GM12878 (cell line): ENCODE data around the gene AIP. TPM values are rescaled to one million over a fixed set of nuclear protein-coding genes. Genes with fewer than 3 reads are reported as not detected.

Experiments
- ATAC-seq: fragments of 200-7000 bp; cut with Tn5 transposase; 3 replicates; pipeline ENCODE4 v1.9.1; 2020; ENCODE audit warnings: mild to moderate bottlenecking, moderate library complexity
- BruUV-seq: library from RNA; stranded (reverse); fragments of 400-500 nt; replicated peaks from 2 replicates; lab custom pipeline; 2021; lab: Mats Ljungman, UMichigan
- CTCF ChIA-PET: fragments of 300-600 bp; sonication (Branson Sonifier 250); formaldehyde crosslinking; extraction: SDS; loops from one replicate; lab custom pipeline; 2021; ENCODE audit warnings: inconsistent platforms; lab: Yijun Ruan, JAX
- POLR2A ChIA-PET: fragments of 350-600 bp; formaldehyde crosslinking; extraction: SDS; loops from one replicate; lab custom pipeline; 2021; ENCODE audit warnings: inconsistent platforms; lab: Charles Lee
- RAD21 ChIA-PET: fragments of 300-600 bp; sonication (Branson Sonifier 250); formaldehyde crosslinking; loops from one replicate; lab custom pipeline; 2023; ENCODE audit warnings: antibody characterized with exemption; ENCODE audit not compliant: unreplicated experiment; lab: Charles Lee
- SMC1A ChIA-PET: fragments of 300-600 bp; sonication (Branson Sonifier 250); formaldehyde crosslinking; loops from one replicate; lab custom pipeline; 2023; ENCODE audit not compliant: unreplicated experiment, uncharacterized antibody; lab: Charles Lee
- DNase-seq: peaks from one replicate; pipeline ENCODE4 v3.0.0-alpha.2; 2011; ENCODE audit warnings: low read depth, low spot score
- FAIRE-seq: peaks from 3 replicates; lab custom pipeline; 2011; peaks lifted over from hg19 to GRCh38; lab: Jason Lieb, UNC
- H2AFZ ChIP-seq: 2 replicates; pipeline ENCODE4 v1.6.0; 2011; ENCODE audit warnings: low read depth, low read length, control low read depth; ENCODE audit not compliant: control insufficient read depth
- H3K27ac ChIP-seq: 2 replicates; pipeline ENCODE4 v1.5.1; 2011; ENCODE audit warnings: control low read depth; ENCODE audit not compliant: control insufficient read depth, insufficient read depth
- H3K27me3 ChIP-seq, 2 experiments: replicated peaks in 1 of 2; 2 replicates each; pipeline versions ENCODE4 v1.6.0 to v1.6.1; 2011; ENCODE audit warnings: low read length in 1 of 2; ENCODE audit not compliant: control insufficient read depth in 2 of 2, insufficient read depth in 2 of 2
- H3K36me3 ChIP-seq, 2 experiments: 2 replicates each; pipeline ENCODE4 v1.5.1; 2011; ENCODE audit warnings: low read length in 1 of 2; ENCODE audit not compliant: control insufficient read depth in 2 of 2, insufficient read depth in 2 of 2
- H3K4me1 ChIP-seq: 2 replicates; pipeline ENCODE4 v1.6.1; 2011; ENCODE audit warnings: mild to moderate bottlenecking, low read length, moderate library complexity, mixed read lengths; ENCODE audit not compliant: control insufficient read depth, insufficient read depth
- H3K4me2 ChIP-seq: 2 replicates; pipeline ENCODE4 v1.6.0; 2011; ENCODE audit warnings: control low read depth; ENCODE audit not compliant: control insufficient read depth, insufficient read depth
- H3K4me3 ChIP-seq: fragments of 200-600 bp; sonication (generic); 2 replicates; pipeline ENCODE4 v1.5.1; 2016
- H3K79me2 ChIP-seq: 2 replicates; pipeline ENCODE4 v1.6.0; 2011; ENCODE audit warnings: low read length; ENCODE audit not compliant: control insufficient read depth, insufficient read depth
- H3K9ac ChIP-seq: 2 replicates; pipeline ENCODE4 v1.8.0; 2011; ENCODE audit warnings: low read length, control low read depth, mixed read lengths; ENCODE audit not compliant: control insufficient read depth, insufficient read depth
- H3K9me3 ChIP-seq: replicated peaks from 3 replicates; pipeline ENCODE4 v1.5.1; 2011; ENCODE audit warnings: mild to moderate bottlenecking, low read length; ENCODE audit not compliant: control insufficient read depth, insufficient read depth
- H4K20me1 ChIP-seq: 2 replicates; pipeline ENCODE4 v1.6.0; 2011; ENCODE audit not compliant: control insufficient read depth, insufficient read depth
- BHLHE40 ChIP-seq, 2 experiments: fragments of 450-650 bp in 1 of 2; IDR thresholded peaks; 2 replicates each; pipeline ENCODE4 v1.6.1; 2011 to 2017; ENCODE audit warnings: low read depth in 2 of 2, borderline replicate concordance in 1 of 2, improper control_type of control experiment in 1 of 2, low read length in 1 of 2, mild to moderate bottlenecking in 1 of 2
- DPF2 ChIP-seq: fragments of 450-650 bp; IDR thresholded peaks from 2 replicates; pipeline ENCODE4 v1.6.1; 2017; ENCODE audit warnings: mild to moderate bottlenecking
- FOXK2 ChIP-seq: fragments of 450-650 bp; IDR thresholded peaks from 2 replicates; pipeline ENCODE4 v1.6.1; 2017; ENCODE audit warnings: mild to moderate bottlenecking, moderate library complexity
- HDGF ChIP-seq: fragments of 450-650 bp; IDR thresholded peaks from 2 replicates; pipeline ENCODE4 v1.6.1; 2016; ENCODE audit warnings: antibody characterized with exemption
- JUNB ChIP-seq: IDR thresholded peaks from 2 replicates; pipeline ENCODE4 v1.6.1; 2016; ENCODE audit warnings: antibody characterized with exemption, mild to moderate bottlenecking
- NBN ChIP-seq: fragments of 450-650 bp; IDR thresholded peaks from 2 replicates; pipeline ENCODE4 v1.6.1; 2016
- NR2F1 ChIP-seq: fragments of 450-650 bp; conservative IDR thresholded peaks from 2 replicates; pipeline ENCODE4 v1.6.1; 2017; ENCODE audit warnings: mild to moderate bottlenecking
- PML ChIP-seq: IDR thresholded peaks from 2 replicates; pipeline ENCODE4 v1.6.1; 2012; ENCODE audit warnings: low read length, inconsistent platforms
- RB1 ChIP-seq: fragments of 450-650 bp; formaldehyde crosslinking; IDR thresholded peaks from 2 replicates; pipeline ENCODE4 v1.6.1; 2017; ENCODE audit warnings: mild to moderate bottlenecking, borderline replicate concordance
- WGBS: methylation state at CpG from one replicate; pipeline ENCODE4 v1.1.6; 2016; ENCODE audit warnings: low lambda C conversion rate; ENCODE audit not compliant: insufficient replicate concordance, insufficient coverage; ENCODE audit errors: missing lambda C conversion rate; 5-methylcytosine and 5-hydroxymethylcytosine counted together
- in situ Hi-C: fragments of 300-500 bp; cut with MboI; formaldehyde crosslinking; loops from 9 replicates; pipeline ENCODE4 v1.14.3; 2018; ENCODE audit warnings: mixed read lengths
- intact Hi-C: fragments of 100-400 bp; cut with micrococcal nuclease; formaldehyde crosslinking; loops from one replicate; pipeline ENCODE4 v1.14.2; 2022; ENCODE audit not compliant: unreplicated experiment
- polyA plus RNA-seq, 11 experiments: library from polyadenylated mRNA; depleted of rRNA in 4 of 11; unstranded in 6 of 11; stranded (reverse) in 5 of 11; fragments of >200 nt; fragmentation: Nextera tagmentation in 4 of 11; fragmentation: Illumina TruSeq in 1 of 11; extraction: Ambion mirVana in 4 of 11; extraction: Trizol in 1 of 11; gene quantifications; 1 replicate in 1 of 11; 2 replicates in 10 of 11; pipeline versions ENCODE4 v1.2.1 to v1.2.3, GENCODE V29; 2011 to 2016; ENCODE audit warnings: inconsistent platforms in 2 of 11, missing spikeins in 2 of 11, low read depth in 1 of 11
- total RNA-seq, 4 experiments: library from RNA; depleted of rRNA in 3 of 4; stranded (reverse); fragments of >200 nt in 3 of 4; fragmentation: Illumina TruSeq in 1 of 4; extraction: Trizol in 1 of 4; gene quantifications; 2 replicates each; pipeline versions ENCODE4 v1.2.1 to v1.2.3, GENCODE V29; 2013 to 2021
- TF ChIP-seq, protein P1 (sequence below): fragments of 450-650 bp; IDR thresholded peaks from 2 replicates; pipeline ENCODE4 v1.6.1; 2018; ENCODE audit warnings: mild to moderate bottlenecking, low read depth, moderate library complexity; ENCODE audit not compliant: partially characterized antibody

AIP gene
- total and polyA plus RNA-seq, 10 of the 15 experiments (the other 5 are each of a cell fraction or from before 2014, with no cell fraction given) = 12.6 to 164 (median 104) TPM

DNA sequence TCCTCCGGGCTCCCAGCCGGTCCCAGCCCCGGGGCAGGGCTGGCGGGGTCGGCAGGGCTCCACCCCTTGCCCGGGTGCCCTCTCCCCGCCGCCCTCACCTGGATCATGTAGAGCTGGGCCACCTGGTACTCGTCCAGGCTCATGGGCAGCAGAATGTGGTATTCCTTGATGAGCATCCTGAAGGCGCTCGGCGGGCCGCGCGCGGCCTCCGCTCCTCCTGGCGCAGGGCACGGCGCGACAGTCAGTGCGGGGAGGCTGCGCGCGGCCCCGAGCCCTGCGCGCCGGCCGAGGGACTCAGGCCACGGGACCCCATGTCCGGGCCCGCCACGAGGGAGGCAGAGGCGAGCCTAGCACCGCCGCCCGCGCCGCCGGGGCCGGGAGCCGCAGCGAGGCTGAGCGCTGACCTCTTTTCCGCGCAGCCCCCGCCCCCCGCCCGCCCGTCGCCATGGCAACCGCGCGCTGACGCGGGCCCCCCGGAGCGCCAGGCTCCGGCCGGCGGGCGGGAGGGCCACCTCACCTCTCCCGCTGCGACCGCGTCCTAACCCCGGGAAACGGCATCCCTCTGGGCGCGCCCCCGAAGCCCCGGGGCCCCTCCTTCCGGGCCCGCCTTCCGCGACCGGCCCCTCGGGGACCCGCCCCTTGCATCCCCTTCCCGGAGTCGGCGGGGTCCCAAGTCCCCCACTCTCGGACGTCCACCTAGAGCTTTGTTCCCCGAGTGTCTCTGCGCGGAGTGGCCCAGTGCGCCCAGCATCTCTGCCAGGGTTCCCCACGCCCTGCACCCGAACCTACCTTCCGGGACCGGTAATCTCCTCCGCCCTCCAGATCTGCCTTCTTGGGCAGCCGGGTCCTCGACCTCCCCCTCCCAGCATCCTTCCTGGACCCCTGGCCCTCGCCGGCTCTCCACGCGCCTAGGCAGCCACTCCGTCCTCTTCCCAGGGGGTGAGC lies 21.5 kb downstream of the AIP start:
- CTCF ChIA-PET = interaction anchor here (0.6 to 2.9 kb wide), 3 partner anchors 18 to 148 kb away, joined by 3 to 30 read pairs (median 4); no protein-coding TSS in a partner anchor
- Histone ChIP-seq H3K4me2 (peak overlapping the region; percentile 99), H3K27ac (peak overlapping the region; percentile 82), H3K9ac (peak overlapping the region; percentile 73), H3K4me3 (peak overlapping the region; percentile 94), H3K27me3 (no peaks in the 10 kb centered on the region), H3K79me2 (peaks cover 32% of the 10 kb centered on the region), H3K4me1 (peaks cover 27% of the 10 kb centered on the region), H3K9me3 (no peaks in the 10 kb centered on the region), H2AFZ (peak overlapping the region; percentile 41), H4K20me1 (no peaks in the 10 kb centered on the region), H3K36me3 (peaks cover 0 to 3% of the 10 kb centered on the region in 2 experiments; a peak in 2 of 4 replicates)
- FAIRE-seq = no peak
- in situ Hi-C loops = no loop called here
- TF ChIP-seq JUNB = no peak
- TF ChIP-seq RB1 = no peak
- TF ChIP-seq BHLHE40 (IDR thresholded peaks at IDR 0.05; ENCODE audit: borderline replicate concordance in 1 of 2, low read depth in 2 of 2, low read length in 1 of 2) = 0 out of 4 replicates have a peak, but pooled peaks of 1 of the 2 experiments have one; percentile 7
- TF ChIP-seq PML = no peak
- TF ChIP-seq, protein P1, sequence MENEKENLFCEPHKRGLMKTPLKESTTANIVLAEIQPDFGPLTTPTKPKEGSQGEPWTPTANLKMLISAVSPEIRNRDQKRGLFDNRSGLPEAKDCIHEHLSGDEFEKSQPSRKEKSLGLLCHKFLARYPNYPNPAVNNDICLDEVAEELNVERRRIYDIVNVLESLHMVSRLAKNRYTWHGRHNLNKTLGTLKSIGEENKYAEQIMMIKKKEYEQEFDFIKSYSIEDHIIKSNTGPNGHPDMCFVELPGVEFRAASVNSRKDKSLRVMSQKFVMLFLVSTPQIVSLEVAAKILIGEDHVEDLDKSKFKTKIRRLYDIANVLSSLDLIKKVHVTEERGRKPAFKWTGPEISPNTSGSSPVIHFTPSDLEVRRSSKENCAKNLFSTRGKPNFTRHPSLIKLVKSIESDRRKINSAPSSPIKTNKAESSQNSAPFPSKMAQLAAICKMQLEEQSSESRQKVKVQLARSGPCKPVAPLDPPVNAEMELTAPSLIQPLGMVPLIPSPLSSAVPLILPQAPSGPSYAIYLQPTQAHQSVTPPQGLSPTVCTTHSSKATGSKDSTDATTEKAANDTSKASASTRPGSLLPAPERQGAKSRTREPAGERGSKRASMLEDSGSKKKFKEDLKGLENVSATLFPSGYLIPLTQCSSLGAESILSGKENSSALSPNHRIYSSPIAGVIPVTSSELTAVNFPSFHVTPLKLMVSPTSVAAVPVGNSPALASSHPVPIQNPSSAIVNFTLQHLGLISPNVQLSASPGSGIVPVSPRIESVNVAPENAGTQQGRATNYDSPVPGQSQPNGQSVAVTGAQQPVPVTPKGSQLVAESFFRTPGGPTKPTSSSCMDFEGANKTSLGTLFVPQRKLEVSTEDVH = no peak
- TF ChIP-seq DPF2 = peak; percentile 7; the same call in 1 of the 2 replicates
- TF ChIP-seq HDGF = 0 out of 2 replicates have a peak, but pooled peaks have one; percentile 46
- no peak for TF ChIP-seq FOXK2
- TF ChIP-seq NR2F1 = peak; percentile 34; the same call in 1 of the 2 replicates
- TF ChIP-seq NBN = 0 out of 2 replicates have a peak, but pooled peaks have one; percentile 32
- no TSS peak for BruUV-seq
- RAD21 ChIA-PET = interaction anchor here (1.2 to 2.8 kb wide), 4 partner anchors 17 to 103 kb away, joined by 3 to 19 read pairs (median 10); partner anchors contain the start of genes PPP1CA and PTPRCAP
- intact Hi-C loops = no loop called here
- ATAC-seq = no peak
- POLR2A ChIA-PET = interaction anchor here (1.2 to 2.3 kb wide), 3 partner anchors 19 to 103 kb away, joined by 4 to 14 read pairs (median 4); partner anchors contain the start of genes PPP1CA and TBC1D10C
- DNase-seq = no peak
- SMC1A ChIA-PET = interaction anchor here (4.3 kb wide), 1 partner anchor 18 kb away, joined by 23 read pairs; no protein-coding TSS in a partner anchor
- 7% methylated on average over 78 of the region's 101 CpGs for WGBS
